DND-41 (cell line): ENCODE results near the gene ATP9B.
A peak's percentile ranks its signal among the peaks of the same experiment; 100 is the strongest.

ENCODE experiments used
- ATAC-seq: fragments of 200-7000 bp; cut with Tn5 transposase; 3 replicates; pipeline ENCODE4 v1.9.1; 2021; ENCODE audit warnings: low read depth; ENCODE audit not compliant: insufficient read depth
- DNase-seq: peaks from one replicate; pipeline ENCODE4 v3.0.0-alpha.2; 2020
- H2AFZ ChIP-seq: 2 replicates; pipeline ENCODE4 v1.6.0; 2012; ENCODE audit warnings: low read depth, low read length
- H3K27ac ChIP-seq: 2 replicates; pipeline ENCODE4 v1.5.1; 2012; ENCODE audit warnings: low read length, inconsistent platforms
- H3K27me3 ChIP-seq: fragments of 200-600 bp; sonication (generic); 2 replicates; pipeline ENCODE4 v1.6.0; 2012; ENCODE audit warnings: low read length, mild to moderate bottlenecking, inconsistent platforms; ENCODE audit not compliant: insufficient read depth, poor library complexity
- H3K36me3 ChIP-seq: 2 replicates; pipeline ENCODE4 v1.5.1; 2012; ENCODE audit warnings: low read length, inconsistent platforms; ENCODE audit not compliant: insufficient read depth
- H3K4me1 ChIP-seq: 2 replicates; pipeline ENCODE4 v1.5.1; 2012; ENCODE audit warnings: mild to moderate bottlenecking, low read length; ENCODE audit not compliant: insufficient read depth
- H3K4me2 ChIP-seq: 2 replicates; pipeline ENCODE4 v1.6.0; 2012; ENCODE audit warnings: mild to moderate bottlenecking, moderate library complexity, low read length, inconsistent platforms; ENCODE audit not compliant: insufficient read depth
- H3K4me3 ChIP-seq, 2 experiments: fragments of 200-600 bp in 1 of 2; shearing (Covaris generic) in 1 of 2; 2 replicates each; pipeline ENCODE4 v1.5.1; 2012 to 2016; ENCODE audit warnings: inconsistent platforms in 2 of 2, low read length in 2 of 2, mild to moderate bottlenecking in 2 of 2, low read depth in 1 of 2, moderate library complexity in 1 of 2
- H3K79me2 ChIP-seq: 2 replicates; pipeline ENCODE4 v1.6.0; 2012; ENCODE audit warnings: low read length, inconsistent platforms; ENCODE audit not compliant: insufficient read depth
- H3K9ac ChIP-seq: 2 replicates; pipeline ENCODE4 v1.6.0; 2012; ENCODE audit warnings: low read depth, mild to moderate bottlenecking, inconsistent platforms, low read length, moderate library complexity
- H3K9me3 ChIP-seq: 2 replicates; pipeline ENCODE4 v1.5.1; 2012; ENCODE audit warnings: low read length, moderate library complexity, mild to moderate bottlenecking, inconsistent platforms; ENCODE audit not compliant: insufficient read depth, severe bottlenecking
- H4K20me1 ChIP-seq: 2 replicates; pipeline ENCODE4 v1.6.0; 2012; ENCODE audit warnings: low read length; ENCODE audit not compliant: insufficient read depth
- CTCF ChIP-seq: IDR thresholded peaks from 2 replicates; pipeline ENCODE4 v1.5.1; 2012; ENCODE audit warnings: borderline replicate concordance, low read length, moderate library complexity, mild to moderate bottlenecking; ENCODE audit not compliant: poor library complexity, severe bottlenecking; ENCODE audit errors: extremely low read depth
- EZH2 ChIP-seq: IDR thresholded peaks from 3 replicates; pipeline ENCODE4 v1.6.1; 2012; ENCODE audit warnings: borderline replicate concordance, low read depth, mild to moderate bottlenecking, moderate library complexity, low read length, inconsistent platforms; ENCODE audit not compliant: severe bottlenecking

ATP9B gene

GRCh38 chr18:79393181-79393634 is 324.0 kb downstream of the ATP9B start:
- TF ChIP-seq CTCF: no peak
- TF ChIP-seq EZH2: no peak
- peak overlapping the region; percentile 62; the same call in 1 of the 2 replicates for H2AFZ ChIP-seq
- peak; percentile 42 for DNase-seq
- peak overlapping the region; percentile 20; the same call in 1 of the 2 replicates for H3K27ac ChIP-seq
- peak overlapping the region; percentile 88 for H3K4me2 ChIP-seq
- no peaks in the 10 kb centered on the region for H3K36me3 ChIP-seq
- H3K9ac ChIP-seq: peak overlapping the region; percentile 58
- no peaks in the 10 kb centered on the region for H3K9me3 ChIP-seq
- ATAC-seq: peak; percentile 25; the same call in 2 of the 3 replicates
- peaks cover 37% of the 10 kb centered on the region for H3K4me1 ChIP-seq
- H3K27me3 ChIP-seq: peaks cover 17% of the 10 kb centered on the region
- H4K20me1 ChIP-seq: no peaks in the 10 kb centered on the region
- H3K79me2 ChIP-seq: no peaks in the 10 kb centered on the region
- peak overlapping the region in 1 of 2 experiments; percentile 57; a peak in 3 of 4 replicates for H3K4me3 ChIP-seq

DNA sequence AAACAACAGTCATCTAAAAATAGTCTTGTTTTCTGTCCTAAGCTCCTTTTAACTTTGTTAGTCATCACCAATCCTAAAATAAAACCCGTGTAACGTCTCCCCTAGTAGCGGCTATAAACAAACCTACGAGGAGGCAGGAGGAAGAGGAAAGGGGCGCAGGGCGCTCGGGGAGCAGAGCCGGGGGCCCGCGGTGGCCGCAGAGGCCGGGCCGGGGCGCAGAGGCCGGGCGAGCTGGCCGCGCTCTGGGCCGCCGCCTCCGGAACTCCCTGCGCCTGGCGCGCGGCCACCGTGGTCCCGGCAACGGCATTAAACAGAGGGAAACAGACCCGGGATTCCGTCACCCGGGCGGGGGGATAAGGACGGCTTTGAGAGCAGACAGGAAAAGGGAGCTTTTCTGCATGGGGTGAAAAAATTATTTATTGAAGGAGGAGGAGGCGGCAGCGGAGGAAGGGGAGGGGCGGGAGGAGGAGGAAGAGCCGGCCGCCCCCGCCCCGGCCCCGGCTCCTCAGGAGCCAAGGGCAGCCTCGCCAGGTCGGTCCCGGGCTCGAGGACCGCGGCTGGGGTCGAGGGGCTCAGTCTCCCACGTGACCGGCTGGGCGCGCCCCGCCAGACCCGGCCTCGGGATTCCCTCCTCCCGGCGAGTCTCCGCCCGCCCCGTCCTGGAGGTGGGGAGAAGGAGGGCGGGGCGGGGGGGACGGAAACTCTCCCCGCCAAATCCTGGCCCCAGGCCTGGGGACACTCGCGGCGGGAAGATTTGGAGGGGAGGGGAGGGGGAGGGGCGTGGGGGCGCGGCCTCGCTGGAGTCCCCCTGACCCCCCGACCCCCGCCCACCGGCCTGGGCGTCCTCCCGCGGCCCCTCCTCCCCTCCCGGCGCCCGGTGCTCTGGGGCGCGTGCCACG is 324.7 kb downstream of the ATP9B start:
- DNase-seq (peak; percentile 46), ATAC-seq (peak; percentile 48)
- no peaks in the 10 kb centered on the region for H3K9me3 ChIP-seq
- peaks cover 37% of the 10 kb centered on the region for H3K4me1 ChIP-seq
- H3K79me2 ChIP-seq: no peaks in the 10 kb centered on the region
- TF ChIP-seq CTCF (no peak), EZH2 (no peak)
- peak overlapping the region; percentile 20; the same call in 1 of the 2 replicates for H3K27ac ChIP-seq
- peak overlapping the region; percentile 88 for H3K4me2 ChIP-seq
- H4K20me1 ChIP-seq: no peaks in the 10 kb centered on the region
- no peaks in the 10 kb centered on the region for H3K36me3 ChIP-seq
- peak overlapping the region; percentile 58 for H3K9ac ChIP-seq
- peak overlapping the region; percentile 29 to 57; a peak in 3 of 4 replicates for H3K4me3 ChIP-seq
- H3K27me3 ChIP-seq: peaks cover 17% of the 10 kb centered on the region
- H2AFZ ChIP-seq: peak overlapping the region; percentile 62

GRCh38 chr18:79394534-79395307 is 325.5 kb downstream of the ATP9B start:
- Histone ChIP-seq H2AFZ (no peak overlapping the region), H3K36me3 (no peaks in the 10 kb centered on the region), H4K20me1 (no peaks in the 10 kb centered on the region), H3K27ac (no peak overlapping the region), H3K4me3 (peak overlapping the region; percentile 20 to 57; a peak in 3 of 4 replicates), H3K9ac (peak overlapping the region; percentile 58; the same call in 1 of the 2 replicates), H3K27me3 (peaks cover 17% of the 10 kb centered on the region), H3K9me3 (no peaks in the 10 kb centered on the region), H3K4me1 (peaks cover 44% of the 10 kb centered on the region), H3K4me2 (peak overlapping the region; percentile 88), H3K79me2 (no peaks in the 10 kb centered on the region)
- DNase-seq (no peak), ATAC-seq (no peak)
- no peak for TF ChIP-seq CTCF
